KOPT-K1 (cell line): ENCODE measurements around the gene EFL1.
"Not testable (repeated sequence)": the region's sequence is repeated elsewhere in the genome, so short reads cannot be mapped to it uniquely, and the experiment has no call there.

Experiments
- H3K27ac ChIP-seq: fragments of 200-600 bp; sonication (generic); 2 replicates; pipeline ENCODE4 v1.5.1; 2016; ENCODE audit warnings: antibody characterized with exemption, mild to moderate bottlenecking, low read depth, low read length; ENCODE audit not compliant: poor library complexity, severe bottlenecking
- H3K36me3 ChIP-seq: fragments of 200-600 bp; sonication (generic); 2 replicates; pipeline ENCODE4 v1.5.1; 2017; ENCODE audit warnings: antibody characterized with exemption, mild to moderate bottlenecking, low read length, moderate library complexity; ENCODE audit not compliant: insufficient read depth
- H3K9me3 ChIP-seq: fragments of 200-600 bp; sonication (generic); 2 replicates; pipeline ENCODE4 v1.5.1; 2017; ENCODE audit warnings: antibody characterized with exemption, low read length, mild to moderate bottlenecking; ENCODE audit not compliant: insufficient read depth, poor library complexity, severe bottlenecking

The EFL1 gene

DNA sequence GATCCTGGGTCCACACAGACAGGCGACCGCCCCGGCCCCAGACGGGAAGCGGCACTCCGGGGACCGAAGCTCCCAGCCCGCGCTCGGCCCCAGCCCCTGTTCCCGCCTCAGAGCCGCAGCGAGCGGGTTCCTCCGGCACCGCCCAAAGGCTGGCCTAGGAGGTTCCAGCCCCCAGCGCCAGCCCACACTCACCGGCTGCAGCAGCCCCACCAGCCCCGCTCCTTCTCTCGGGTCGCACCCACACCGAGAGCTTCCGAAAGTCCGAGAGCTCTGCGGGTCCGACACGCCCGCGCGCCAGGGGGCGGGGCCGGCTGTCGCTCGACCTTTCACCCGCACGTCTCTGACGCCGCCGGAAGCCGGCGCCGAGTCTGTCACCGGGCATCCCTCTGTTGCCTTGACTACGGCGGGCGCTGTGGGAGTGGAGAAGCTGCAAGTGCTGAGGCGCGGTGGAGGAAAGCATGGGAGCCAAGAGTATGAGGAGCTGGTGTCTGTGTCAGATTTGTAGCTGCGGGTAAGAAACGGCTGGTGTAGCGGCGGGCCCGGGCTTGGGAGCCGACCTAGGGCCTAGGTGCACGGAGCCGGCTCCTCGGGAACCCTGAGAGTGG lies at the start of gene EFL1, which contains the start of gene SAXO2:
TSS of gene EFL1 (minus strand) at position 313 of the 605 bp plus-strand sequence. CDS start 956 bp downstream, outside the sequence.
TSS of gene SAXO2 (plus strand) at position 397 of the 605 bp plus-strand sequence. CDS start at position 459, 62 bp downstream.
- peak within 1 kb of the TSS; percentile 60 for H3K27ac ChIP-seq
- H3K9me3 ChIP-seq: no peaks in the 10 kb centered on the region
- peaks cover 34% of the 10 kb centered on the region for H3K36me3 ChIP-seq

DNA sequence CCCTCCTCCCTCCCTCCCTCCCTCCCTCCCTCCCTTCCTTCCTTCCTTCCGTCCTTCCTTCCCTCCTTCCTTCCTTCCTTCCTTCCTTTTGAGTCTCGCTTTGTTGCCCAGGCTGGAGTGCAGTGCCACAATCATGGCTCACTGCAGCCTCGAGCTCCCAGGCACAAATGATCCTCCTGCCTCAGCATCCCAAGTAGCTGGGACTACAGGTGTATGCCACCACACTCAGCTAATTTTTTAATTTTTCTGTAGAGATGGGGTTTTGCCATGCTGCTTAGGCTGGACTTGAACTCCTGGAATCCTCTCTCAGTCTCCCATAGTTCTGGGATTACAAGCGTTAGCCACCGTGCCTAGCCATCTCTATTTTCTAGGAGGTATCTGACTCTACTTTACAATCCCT lies 48.8 kb upstream of the EFL1 start:
- H3K36me3 ChIP-seq, H3K9me3 ChIP-seq, H3K27ac ChIP-seq: not testable (repeated sequence)

DNA sequence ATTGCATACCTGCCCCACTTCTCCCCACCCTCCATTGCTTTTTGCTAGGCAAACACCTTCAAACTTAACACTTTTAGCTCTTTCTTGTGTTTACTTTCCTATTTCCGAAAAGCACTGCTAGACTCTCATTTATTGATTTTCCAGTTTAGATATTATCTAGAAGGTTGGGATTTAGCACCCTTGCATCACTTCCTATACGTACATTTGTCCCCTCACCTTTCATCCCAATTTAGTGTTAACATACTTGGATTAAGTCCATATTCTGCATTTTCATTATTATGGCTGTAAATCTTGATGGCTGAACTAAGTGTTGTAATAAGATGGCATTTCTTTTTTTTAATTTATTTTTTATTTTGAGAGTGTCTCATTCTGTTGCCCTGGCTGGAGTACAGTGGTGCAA lies 47.3 kb upstream of the EFL1 start:
- Histone ChIP-seq H3K36me3 (no peaks in the 10 kb centered on the region), H3K9me3 (no peaks in the 10 kb centered on the region), H3K27ac (no peak overlapping the region)

DNA sequence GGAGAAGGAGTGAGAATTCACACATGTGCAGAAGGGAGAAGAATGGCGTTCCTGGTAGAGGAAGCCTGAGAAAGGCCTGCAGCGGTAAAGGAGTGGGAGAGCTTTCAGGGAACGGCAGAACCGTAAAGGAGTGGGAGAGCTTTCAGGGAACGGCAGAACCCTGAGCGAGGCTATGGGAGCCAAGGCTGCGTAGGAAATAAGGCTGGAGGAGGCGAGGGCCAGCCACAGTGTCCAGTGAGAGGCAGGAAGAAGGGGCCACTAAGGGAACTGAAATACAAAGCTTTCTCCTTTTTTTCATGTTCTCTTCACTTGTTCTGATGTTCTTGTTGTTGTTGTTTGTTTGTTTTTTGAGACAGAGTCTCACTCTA lies 45.2 kb upstream of the EFL1 start:
- Histone ChIP-seq H3K9me3 (no peaks in the 10 kb centered on the region), H3K36me3 (no peaks in the 10 kb centered on the region), H3K27ac (no peak overlapping the region)

DNA sequence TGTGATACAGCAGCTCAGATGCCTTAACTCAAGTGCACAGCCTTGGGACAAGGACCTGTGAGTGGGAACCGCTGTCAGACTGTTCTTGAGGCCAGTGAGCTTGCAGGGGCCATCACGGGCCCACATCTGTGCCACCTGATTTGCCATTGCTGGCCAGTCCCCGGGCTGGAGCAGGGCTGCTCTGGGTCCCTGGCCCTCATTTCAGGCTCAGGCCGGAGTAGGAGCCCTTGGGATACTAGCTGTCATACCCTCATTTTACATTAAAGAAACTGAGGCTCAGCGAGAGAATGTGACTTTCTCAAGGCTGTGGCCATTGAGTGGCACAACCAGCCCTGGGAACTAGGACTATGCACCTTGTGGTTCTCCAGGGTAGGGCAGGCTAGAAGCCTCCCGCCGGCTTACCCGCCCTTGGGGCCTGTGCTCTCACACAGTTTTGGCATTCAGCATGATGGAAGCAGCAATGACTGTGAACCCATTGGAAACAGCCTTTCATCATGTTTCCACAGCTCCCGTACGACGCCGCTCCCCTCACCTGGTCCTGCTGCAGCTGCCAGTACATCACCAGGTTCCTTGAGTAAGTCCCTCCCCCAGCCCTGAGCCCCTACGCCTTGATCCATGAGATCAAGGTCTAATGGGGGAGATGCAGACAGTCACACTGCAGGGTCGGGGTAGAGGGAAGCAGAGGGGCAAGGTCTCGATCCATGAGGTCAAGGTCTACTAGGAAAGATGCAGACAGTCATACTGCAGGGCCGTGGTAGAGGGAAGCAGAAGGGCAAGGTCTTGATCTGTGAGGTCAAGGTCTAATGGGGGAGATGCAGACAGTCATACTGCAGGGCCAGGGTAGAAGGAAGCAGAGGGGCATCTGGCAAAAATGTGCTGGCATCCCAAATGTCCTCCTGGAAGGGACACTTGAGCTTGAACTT lies 44.5 kb upstream of the EFL1 start:
- Histone ChIP-seq H3K27ac (no peak overlapping the region), H3K9me3 (no peaks in the 10 kb centered on the region), H3K36me3 (no peaks in the 10 kb centered on the region)

DNA sequence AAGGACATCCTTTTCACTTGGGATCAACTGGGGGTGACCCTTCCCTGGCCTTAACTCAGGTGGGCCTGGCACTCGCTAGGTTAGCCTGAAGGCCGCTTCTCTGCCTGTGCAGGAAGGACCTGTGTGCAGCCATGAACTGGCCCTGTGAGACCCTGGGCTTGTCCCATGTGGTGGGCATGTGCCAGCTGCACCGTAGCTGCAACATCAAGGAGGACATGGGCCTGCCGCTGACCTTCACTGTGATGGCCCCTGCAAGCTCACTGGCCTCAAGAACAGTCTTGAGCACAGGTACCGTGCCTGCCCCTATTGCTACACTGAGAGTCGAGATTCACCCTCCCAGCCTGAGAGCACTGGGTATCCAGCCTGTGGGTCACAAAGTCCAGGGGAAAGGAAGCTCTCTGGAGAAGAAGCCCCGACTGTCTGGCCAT lies 43.1 kb upstream of the EFL1 start:
- no peak overlapping the region for H3K27ac ChIP-seq

DNA sequence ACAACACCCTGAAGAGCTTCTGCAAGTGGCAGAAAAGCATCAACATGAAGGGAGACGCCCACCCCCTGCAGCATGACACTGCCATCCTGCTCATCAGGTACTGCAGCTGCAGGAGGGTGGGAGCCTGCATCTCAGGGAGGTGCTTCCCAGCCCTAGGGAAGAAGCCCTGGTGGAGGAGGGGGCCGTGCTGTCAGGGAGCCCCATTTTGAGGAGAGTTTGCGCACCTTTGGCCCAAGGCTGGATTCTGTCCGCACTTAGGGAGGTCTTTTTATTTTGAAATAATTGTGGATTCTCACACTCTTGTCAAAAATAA lies 42.2 kb upstream of the EFL1 start:
- Histone ChIP-seq H3K9me3 (no peaks in the 10 kb centered on the region), H3K27ac (no peak overlapping the region), H3K36me3 (no peaks in the 10 kb centered on the region)

More for the DNA sequence above, 43.1 kb upstream of the EFL1 start:
- no peaks in the 10 kb centered on the region for H3K36me3 ChIP-seq
- no peaks in the 10 kb centered on the region for H3K9me3 ChIP-seq

DNA sequence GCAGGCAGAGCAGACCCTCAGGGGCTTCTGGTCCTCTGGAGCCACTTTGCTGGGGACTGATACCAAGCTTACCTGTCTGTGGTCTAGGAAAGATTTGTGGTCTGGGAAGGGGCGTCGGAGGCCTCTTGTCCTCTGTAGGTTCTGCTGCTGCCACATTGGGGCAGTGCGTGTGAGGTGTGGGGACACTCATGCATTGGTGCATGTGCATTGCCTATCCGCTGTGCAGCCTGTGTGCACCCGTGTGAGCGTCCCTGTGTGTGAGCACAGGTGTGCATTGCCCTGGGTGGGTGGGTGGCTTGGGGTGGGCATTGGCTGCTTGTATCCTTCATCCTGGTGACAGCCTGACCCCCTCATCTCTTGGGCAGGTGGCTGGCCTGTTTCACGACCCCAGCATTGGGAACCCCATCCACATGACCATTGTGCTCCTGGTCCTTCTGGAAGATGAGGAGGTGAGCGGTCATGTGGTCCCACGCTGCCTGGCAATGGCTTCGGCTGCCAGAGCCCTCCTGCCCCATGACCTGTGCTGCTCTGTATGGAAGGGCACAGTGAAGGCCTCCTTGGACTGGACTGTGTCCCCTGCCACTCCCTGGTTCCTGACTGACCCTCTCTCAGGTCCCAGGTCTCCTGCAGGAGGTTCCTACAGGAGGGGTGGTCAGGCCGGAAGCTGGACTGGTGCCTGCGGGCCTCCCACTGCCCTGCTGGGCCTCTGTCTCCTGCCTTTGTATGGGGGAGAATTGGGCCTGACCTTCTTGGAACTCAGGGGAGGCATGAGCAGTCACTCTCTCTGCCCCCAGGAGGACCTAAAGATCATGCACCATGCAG lies 41.6 kb upstream of the EFL1 start:
- no peaks in the 10 kb centered on the region for H3K36me3 ChIP-seq
- H3K9me3 ChIP-seq: no peaks in the 10 kb centered on the region
- H3K27ac ChIP-seq: no peak overlapping the region

- no peaks in the 10 kb centered on the region for H3K9me3 ChIP-seq
- no peak overlapping the region for H3K27ac ChIP-seq
- no peaks in the 10 kb centered on the region for H3K36me3 ChIP-seq
These were observed 38.9 kb upstream of the EFL1 start for GRCh38 chr15:82301296-82302016.

DNA sequence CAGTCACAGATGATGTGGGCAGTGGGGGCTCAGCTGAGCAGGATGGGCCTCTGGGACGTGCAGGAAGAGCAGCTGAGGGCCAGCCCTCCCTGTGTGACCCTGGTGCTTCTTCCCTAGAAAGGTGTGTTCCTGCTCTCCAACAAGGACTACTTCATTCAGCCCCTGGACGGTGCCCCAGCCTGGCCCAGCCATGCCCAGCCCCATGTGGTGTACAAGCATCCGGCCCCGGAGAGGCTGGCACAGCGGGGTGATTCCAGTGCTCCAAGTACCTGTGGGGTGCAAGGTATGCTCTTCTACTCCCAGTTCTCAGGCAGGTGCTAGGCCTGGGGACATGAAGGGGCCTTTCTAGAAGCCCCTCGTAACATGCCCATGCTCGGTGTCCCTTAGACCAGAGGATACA lies 38.3 kb upstream of the EFL1 start:
- H3K36me3 ChIP-seq: no peaks in the 10 kb centered on the region
- H3K9me3 ChIP-seq: no peaks in the 10 kb centered on the region
- no peak overlapping the region for H3K27ac ChIP-seq

- H3K36me3 ChIP-seq, H3K9me3 ChIP-seq, H3K27ac ChIP-seq: not testable (repeated sequence)
These were observed 37.8 kb upstream of the EFL1 start for GRCh38 chr15:82300326-82300725.

DNA sequence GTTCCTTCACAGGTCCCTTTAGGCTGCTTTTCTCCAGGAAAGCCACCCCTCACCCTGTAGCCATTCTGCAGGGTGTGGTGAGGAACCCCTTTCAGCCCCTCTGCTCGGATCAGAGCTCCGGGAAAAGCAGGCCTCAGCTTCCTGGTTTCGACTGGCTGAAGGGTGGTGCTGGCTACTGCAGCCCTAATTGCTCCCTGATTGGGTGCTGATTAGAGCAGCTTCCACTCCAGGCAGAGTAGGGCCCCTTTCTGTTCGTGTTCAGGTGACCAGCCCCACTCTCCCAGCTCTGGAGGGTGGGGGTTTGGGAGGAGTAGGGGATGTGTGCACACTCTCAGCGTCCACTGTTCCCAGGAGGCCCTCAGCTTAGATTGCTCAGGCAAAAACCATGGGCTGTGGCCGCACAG lies 37.0 kb upstream of the EFL1 start:
- H3K9me3 ChIP-seq, H3K27ac ChIP-seq, H3K36me3 ChIP-seq: not testable (repeated sequence)

- Histone ChIP-seq H3K27ac (peak overlapping the region; percentile 37), H3K36me3 (no peaks in the 10 kb centered on the region), H3K9me3 (no peaks in the 10 kb centered on the region)
These were observed 36.0 kb upstream of the EFL1 start for GRCh38 chr15:82298520-82298919.

GRCh38 chr15:82298032-82298431 lies 35.5 kb upstream of the EFL1 start:
- Histone ChIP-seq H3K27ac (peak overlapping the region; percentile 37), H3K9me3 (no peaks in the 10 kb centered on the region), H3K36me3 (no peaks in the 10 kb centered on the region)

- Histone ChIP-seq H3K9me3 (no peaks in the 10 kb centered on the region), H3K36me3 (no peaks in the 10 kb centered on the region), H3K27ac (no peak overlapping the region)
These were observed 35.0 kb upstream of the EFL1 start for GRCh38 chr15:82297546-82297945.
